Activated CD4-positive, alpha-beta T cell treated with anti-CD3 and anti-CD28 coated beads, Interleukin-2, Interleukin-6, amounts not matched to agents 100 ng/mL and 50 ng/mL, durations not matched to agents 16 hours and 8 hours (primary cell): ENCODE results near the gene GNB3.
A peak's percentile ranks its signal among the peaks of the same experiment; 100 is the strongest.
"Not testable (repeated sequence)": the region's sequence is repeated elsewhere in the genome, so short reads cannot be mapped to it uniquely, and the experiment has no call there.

Experiments used
- DNase-seq: peaks from one replicate; pipeline ENCODE4 v3.0.0-alpha.2; 2020

The GNB3 gene

DNA sequence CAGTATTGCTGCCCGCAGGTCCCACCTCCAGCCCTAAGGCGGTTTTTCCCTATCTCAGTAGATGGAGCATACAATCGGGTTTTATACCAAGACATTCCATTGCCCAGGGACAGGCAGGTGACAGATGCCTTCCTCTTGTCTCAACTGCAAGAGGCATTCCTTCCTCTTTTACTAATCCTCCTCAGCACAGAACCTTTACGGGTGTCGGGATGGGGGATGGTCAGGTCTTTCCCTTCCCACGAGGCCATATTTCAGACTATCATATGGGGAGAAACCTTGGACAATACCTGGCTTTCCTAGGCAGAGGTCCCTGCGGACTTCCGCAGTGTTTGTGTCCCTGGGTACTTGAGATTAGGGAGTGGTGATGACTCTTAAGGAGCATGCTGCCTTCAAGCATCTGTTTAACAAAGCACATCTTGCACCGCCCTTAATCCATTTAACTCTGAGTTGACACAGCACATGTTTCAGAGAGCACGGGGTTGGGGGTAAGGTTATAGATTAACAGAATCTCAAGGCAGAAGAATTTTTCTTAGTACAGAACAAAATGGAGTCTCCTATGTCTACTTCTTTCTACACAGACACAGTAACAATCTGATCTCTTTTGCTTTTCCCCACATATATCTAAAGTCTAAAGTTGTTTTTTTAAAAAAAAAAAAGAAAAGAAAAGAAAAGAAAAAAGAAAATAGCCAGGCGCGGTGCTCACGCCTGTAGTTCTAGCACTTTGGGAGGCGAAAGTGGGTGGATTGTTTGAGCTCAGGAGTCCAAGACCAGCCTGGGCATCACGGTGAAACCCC, 45.7 kb downstream of the GNB3 start:
- not testable (repeated sequence) for DNase-seq

DNA sequence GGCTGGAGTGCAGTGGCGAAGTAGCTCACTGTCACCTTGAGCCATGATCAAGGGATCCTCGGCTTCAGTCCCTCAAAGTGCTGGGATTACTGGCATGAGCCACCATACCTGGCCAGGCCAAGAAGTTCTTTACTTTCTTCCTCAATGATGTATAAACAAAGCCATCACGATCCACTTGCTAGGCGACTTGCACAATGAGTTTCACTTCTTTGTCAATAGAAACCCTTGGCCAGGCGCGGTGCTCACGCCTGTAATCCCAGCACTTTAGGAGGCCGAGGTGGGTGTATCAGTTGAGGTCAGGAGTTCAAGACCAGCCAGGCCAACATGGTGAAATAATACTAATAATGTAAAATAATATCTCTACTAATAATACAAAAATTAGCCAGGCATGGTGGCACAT, 46.7 kb downstream of the GNB3 start:
- no peak for DNase-seq

- peak; percentile 21 for DNase-seq
Observed at GRCh38 chr12:6888360-6888759, 47.6 kb downstream of the GNB3 start.

- DNase-seq = not testable (repeated sequence)
Observed at GRCh38 chr12:6888794-6889193, 48.1 kb downstream of the GNB3 start.

DNA sequence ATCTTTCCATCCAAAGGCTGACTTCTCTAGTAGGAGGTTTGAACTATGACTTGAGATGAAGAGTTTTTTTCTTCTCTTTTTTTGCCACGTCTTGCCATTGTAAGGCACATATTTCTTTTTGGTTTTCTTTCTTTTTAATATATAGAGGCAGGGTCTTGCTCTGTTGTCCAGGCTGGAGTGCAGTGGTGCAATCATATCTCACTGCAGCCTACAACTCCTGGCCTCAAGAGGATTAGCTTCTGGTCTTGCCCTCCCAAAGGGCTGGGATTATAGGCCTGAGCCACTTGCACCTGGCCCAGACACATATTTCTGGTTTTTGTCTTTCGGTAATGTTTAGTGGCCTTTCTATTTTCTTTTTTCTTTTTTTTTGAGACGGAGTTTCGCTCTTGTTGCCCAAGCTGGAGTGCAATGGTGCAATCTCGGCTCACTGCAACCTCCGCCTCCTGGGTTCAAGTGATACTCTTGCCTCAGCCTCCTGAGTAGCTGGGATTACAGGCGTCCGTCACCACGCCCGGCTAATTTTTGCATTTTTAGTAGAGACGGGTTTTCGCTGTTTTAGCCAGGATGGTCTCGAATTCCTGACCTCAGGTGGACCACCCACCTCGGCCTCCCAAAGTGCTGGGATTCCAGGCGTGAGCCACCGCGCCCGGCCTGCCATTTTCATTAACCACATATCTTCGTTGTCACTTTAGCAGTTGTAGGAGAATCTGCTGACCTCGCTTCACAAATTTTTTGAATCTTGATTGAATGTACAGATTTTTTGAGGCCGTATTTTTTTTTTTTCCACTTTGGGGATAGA, 49.2 kb downstream of the GNB3 start:
- not testable (repeated sequence) for DNase-seq

DNA sequence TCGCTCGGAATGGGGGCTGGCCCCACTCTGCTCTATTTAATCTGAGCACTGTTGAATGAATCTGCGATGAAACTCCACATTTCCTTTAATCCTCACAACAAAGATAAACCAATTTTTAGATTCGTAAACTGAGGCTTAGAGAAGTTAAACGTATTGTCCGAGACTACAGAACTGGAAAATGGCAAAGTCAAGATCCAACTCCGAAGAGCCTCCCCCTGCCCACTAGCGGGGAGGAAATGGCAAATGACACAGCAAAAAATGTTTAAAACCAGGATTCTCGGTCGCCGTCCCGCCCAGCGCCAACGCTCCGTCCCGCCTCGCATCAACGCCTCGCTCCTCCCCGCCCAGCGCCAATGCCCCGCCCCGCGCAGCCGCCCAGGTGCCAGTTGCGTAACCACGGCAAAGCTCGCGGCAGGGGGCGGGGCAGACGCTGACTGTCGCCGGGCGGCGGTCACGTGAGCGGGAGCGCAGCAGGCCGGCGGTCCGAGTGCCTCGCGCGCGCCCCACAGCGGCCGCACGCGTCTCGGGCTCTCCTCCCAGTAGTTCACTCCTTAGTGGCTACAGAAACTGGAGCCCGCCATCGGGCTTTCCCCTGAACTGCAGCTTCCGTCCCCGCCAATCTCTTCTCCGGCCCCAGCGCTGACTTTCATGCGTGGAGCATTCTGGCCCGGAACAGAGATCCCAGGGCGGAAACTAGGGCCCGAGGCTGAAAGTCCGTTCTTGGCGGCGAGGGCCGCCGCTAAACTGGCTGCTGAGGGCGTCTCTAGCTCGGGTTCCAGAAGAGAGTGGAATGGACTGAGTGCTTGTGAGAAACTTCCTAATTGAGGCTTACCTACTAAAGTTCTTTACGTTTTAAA, 50.3 kb downstream of the GNB3 start:
- peak; percentile 99 for DNase-seq

- DNase-seq = no peak
Observed at GRCh38 chr12:6891646-6892001, 50.9 kb downstream of the GNB3 start.

GRCh38 chr12:6892683-6893082, 52.0 kb downstream of the GNB3 start:
- not testable (repeated sequence) for DNase-seq

DNA sequence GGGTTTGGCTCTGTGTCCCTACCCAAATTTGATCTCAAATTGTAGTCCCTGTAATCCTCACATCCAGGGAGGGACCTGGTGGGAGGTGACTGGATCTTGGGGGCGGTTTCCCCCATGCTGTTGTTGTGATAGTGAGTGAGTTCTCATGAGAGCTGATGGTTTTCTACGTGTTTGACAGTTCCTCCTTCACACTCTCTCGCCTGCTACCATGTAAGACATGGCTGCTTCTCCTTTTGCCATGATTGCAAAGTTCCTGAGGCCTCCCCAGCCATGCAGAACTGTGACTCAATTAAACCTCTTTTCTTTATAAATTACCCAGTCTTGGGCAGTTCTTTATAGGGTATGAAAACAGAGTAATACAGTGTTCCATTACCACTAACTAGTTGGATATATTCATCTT, 53.6 kb downstream of the GNB3 start:
- no peak for DNase-seq
